Measurements from ENCODE around the gene PDE3B. TPM values are rescaled to one million over a fixed set of nuclear protein-coding genes. Genes with fewer than 3 reads are reported as not detected.

Gene PDE3B
- total and polyA plus RNA-seq, 9 of the 15 experiments (the other 6 are each of a cell fraction or from before 2014, with no cell fraction given), result 2.3 to 22.5 (median 12.2) TPM

GRCh38 chr11:14746857-14747395, 103.3 kb downstream of the PDE3B start:
- Histone ChIP-seq H3K79me2 (ENCODE audit: control insufficient read depth, insufficient read depth, low read length) (peaks cover 28% of the 10 kb centered on the region), H3K27ac (ENCODE audit: extremely low read depth, low read depth, low read length) (no peak overlapping the region), H3K4me2 (ENCODE audit: insufficient read depth, low read length) (no peak overlapping the region), H4K20me1 (replicated peaks; ENCODE audit: control insufficient read depth, insufficient read depth, low read length) (no peaks in the 10 kb centered on the region), H3K9ac (ENCODE audit: insufficient read depth in 1 of 2, low read depth in 2 of 2, low read length in 2 of 2) (no peak overlapping the region), H3K9me3 (replicated peaks; ENCODE audit: control insufficient read depth, insufficient read depth, low read depth, low read length) (no peaks in the 10 kb centered on the region), H3K4me1 (replicated peaks in 1 of 2; ENCODE audit: control insufficient read depth in 2 of 2, insufficient read depth in 2 of 2, low read length in 2 of 2) (peaks cover 0 to 5% of the 10 kb centered on the region in 2 experiments; a peak in 3 of 5 replicates), H3K9me1 (ENCODE audit: control insufficient read depth, insufficient read depth, low read length) (no peaks in the 10 kb centered on the region), H3K4me3 (no peak overlapping the region), H2AFZ (ENCODE audit: low read depth, low read length) (no peak overlapping the region), H3K36me3 (ENCODE audit: control insufficient read depth, insufficient read depth, low read length) (no peaks in the 10 kb centered on the region), H3K27me3 (ENCODE audit: control insufficient read depth in 2 of 2, insufficient read depth in 2 of 2, low read length in 2 of 2) (no peaks in the 10 kb centered on the region)
- WGBS (ENCODE audit: insufficient coverage, low coverage, missing lambda C conversion rate), result 71% methylated on average over 3 of the region's 3 CpGs
- no peak for FAIRE-seq
- no peak for DNase-seq (ENCODE audit: extremely low read depth in 1 of 4, low spot score in 3 of 4)
- in situ Hi-C loops (cut with MboI) (no loop called here), intact Hi-C loops (cut with micrococcal nuclease) (no loop called here)
- ChIA-PET POLR2A (no interaction called here), CTCF (ENCODE audit: low intra/inter-chr PET ratio) (no interaction called here)
- ATAC-seq, result no peak; the same call in 2 of the 3 replicates
- no TSS peak for BruUV-seq (replicated peaks)
- TF ChIP-seq SETDB1 (IDR thresholded peaks at IDR 0.05; ENCODE audit: low read length) (no peak), HCFC1 (IDR thresholded peaks at IDR 0.05; ENCODE audit: low read depth, low read length) (no peak), POLR2AphosphoS2 (IDR thresholded peaks at IDR 0.05; ENCODE audit: low read length) (no peak), L3MBTL2 (IDR thresholded peaks at IDR 0.05) (no peak), ELF4 (CRISPR knock-in tag; IDR thresholded peaks at IDR 0.05) (no peak), HOXB6 (CRISPR knock-in tag; IDR thresholded peaks at IDR 0.05; ENCODE audit: borderline replicate concordance) (no peak), ZNF696 (CRISPR knock-in tag; conservative IDR thresholded peaks at IDR 0.05) (no peak), MBD1 (CRISPR knock-in tag; IDR thresholded peaks at IDR 0.05) (no peak)
- TF ChIP-seq, protein P1, sequence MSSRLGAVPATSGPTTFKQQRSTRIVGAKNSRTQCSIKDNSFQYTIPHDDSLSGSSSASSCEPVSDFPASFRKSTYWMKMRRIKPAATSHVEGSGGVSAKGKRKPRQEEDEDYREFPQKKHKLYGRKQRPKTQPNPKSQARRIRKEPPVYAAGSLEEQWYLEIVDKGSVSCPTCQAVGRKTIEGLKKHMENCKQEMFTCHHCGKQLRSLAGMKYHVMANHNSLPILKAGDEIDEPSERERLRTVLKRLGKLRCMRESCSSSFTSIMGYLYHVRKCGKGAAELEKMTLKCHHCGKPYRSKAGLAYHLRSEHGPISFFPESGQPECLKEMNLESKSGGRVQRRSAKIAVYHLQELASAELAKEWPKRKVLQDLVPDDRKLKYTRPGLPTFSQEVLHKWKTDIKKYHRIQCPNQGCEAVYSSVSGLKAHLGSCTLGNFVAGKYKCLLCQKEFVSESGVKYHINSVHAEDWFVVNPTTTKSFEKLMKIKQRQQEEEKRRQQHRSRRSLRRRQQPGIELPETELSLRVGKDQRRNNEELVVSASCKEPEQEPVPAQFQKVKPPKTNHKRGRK (tag; IDR thresholded peaks at IDR 0.05), result no peak
- TF ChIP-seq, protein P2, sequence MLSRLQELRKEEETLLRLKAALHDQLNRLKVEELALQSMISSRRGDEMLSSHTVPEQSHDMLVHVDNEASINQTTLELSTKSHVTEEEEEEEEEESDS (CRISPR knock-in tag; IDR thresholded peaks at IDR 0.05), result no peak
- TF ChIP-seq, protein P3, sequence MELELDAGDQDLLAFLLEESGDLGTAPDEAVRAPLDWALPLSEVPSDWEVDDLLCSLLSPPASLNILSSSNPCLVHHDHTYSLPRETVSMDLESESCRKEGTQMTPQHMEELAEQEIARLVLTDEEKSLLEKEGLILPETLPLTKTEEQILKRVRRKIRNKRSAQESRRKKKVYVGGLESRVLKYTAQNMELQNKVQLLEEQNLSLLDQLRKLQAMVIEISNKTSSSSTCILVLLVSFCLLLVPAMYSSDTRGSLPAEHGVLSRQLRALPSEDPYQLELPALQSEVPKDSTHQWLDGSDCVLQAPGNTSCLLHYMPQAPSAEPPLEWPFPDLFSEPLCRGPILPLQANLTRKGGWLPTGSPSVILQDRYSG (tag; conservative IDR thresholded peaks at IDR 0.05; ENCODE audit: low read depth), result no peak

All from K562 (cell line).